ENCODE measurements around the gene NRSN2.
"Not testable (repeated sequence)": the region's sequence is repeated elsewhere in the genome, so short reads cannot be mapped to it uniquely, and the experiment has no call there.

The NRSN2 gene

GRCh38 chr20:391041-391711 lies 44.3 kb downstream of the NRSN2 start:
- TF ChIP-seq POLR2AphosphoS5 (IDR thresholded peaks at IDR 0.05; ENCODE audit: borderline replicate concordance, low read depth, low read length) (no peak), FOXP2 (optimal IDR thresholded peaks at IDR 0.05; ENCODE audit: control extremely low read depth, extremely low read length, insufficient read depth) (no peak), EZH2 (IDR thresholded peaks at IDR 0.05) (no peak)
- H3K36me3 ChIP-seq (ENCODE audit: insufficient read depth, low read length), result peaks cover 92% of the 10 kb centered on the region; the same call in 1 of the 2 replicates
- no peak overlapping the region for H3K27ac ChIP-seq
- H3K4me3 ChIP-seq, result no peak overlapping the region
- no peak overlapping the region for H3K9ac ChIP-seq (ENCODE audit: insufficient read length)
- no peaks in the 10 kb centered on the region for H3K9me3 ChIP-seq (ENCODE audit: low read depth, low read length)
- DNase-seq (ENCODE audit: low read depth, low spot score), result no peak

- H3K36me3 ChIP-seq (ENCODE audit: insufficient read depth, low read length), result peaks cover 95% of the 10 kb centered on the region; the same call in 1 of the 2 replicates
- not testable (repeated sequence) for H3K9me3 ChIP-seq (ENCODE audit: low read depth, low read length); H3K4me3 ChIP-seq; DNase-seq (ENCODE audit: low read depth, low spot score); H3K27ac ChIP-seq; H3K9ac ChIP-seq (ENCODE audit: insufficient read length)
Measured at GRCh38 chr20:393296-393695, 46.4 kb downstream of the NRSN2 start.

- Histone ChIP-seq H3K9ac (ENCODE audit: insufficient read length) (no peak overlapping the region), H3K36me3 (ENCODE audit: insufficient read depth, low read length) (peaks cover 65% of the 10 kb centered on the region; the same call in 1 of the 2 replicates), H3K4me3 (no peak overlapping the region), H3K9me3 (ENCODE audit: low read depth, low read length) (no peaks in the 10 kb centered on the region), H3K27ac (no peak overlapping the region)
- no peak for TF ChIP-seq FOXP2 (optimal IDR thresholded peaks at IDR 0.05; ENCODE audit: control extremely low read depth, extremely low read length, insufficient read depth)
- no peak for TF ChIP-seq EZH2 (IDR thresholded peaks at IDR 0.05)
- no peak for TF ChIP-seq POLR2AphosphoS5 (IDR thresholded peaks at IDR 0.05; ENCODE audit: borderline replicate concordance, low read depth, low read length)
- DNase-seq (ENCODE audit: low read depth, low spot score), result no peak
Measured at GRCh38 chr20:396252-396618, 49.3 kb downstream of the NRSN2 start.

GRCh38 chr20:396619-397431 lies 49.9 kb downstream of the NRSN2 start:
- Histone ChIP-seq H3K27ac (no peak overlapping the region), H3K36me3 (ENCODE audit: insufficient read depth, low read length) (peaks cover 59% of the 10 kb centered on the region; the same call in 1 of the 2 replicates), H3K9me3 (ENCODE audit: low read depth, low read length) (no peaks in the 10 kb centered on the region), H3K9ac (ENCODE audit: insufficient read length) (no peak overlapping the region), H3K4me3 (no peak overlapping the region)
- TF ChIP-seq FOXP2 (optimal IDR thresholded peaks at IDR 0.05; ENCODE audit: control extremely low read depth, extremely low read length, insufficient read depth) (no peak), EZH2 (IDR thresholded peaks at IDR 0.05) (no peak), POLR2AphosphoS5 (IDR thresholded peaks at IDR 0.05; ENCODE audit: borderline replicate concordance, low read depth, low read length) (no peak)
- no peak for DNase-seq (ENCODE audit: low read depth, low spot score)

GRCh38 chr20:397432-398237 lies 50.7 kb downstream of the NRSN2 start:
- no peak for DNase-seq (ENCODE audit: low read depth, low spot score)
- Histone ChIP-seq H3K36me3 (ENCODE audit: insufficient read depth, low read length) (peaks cover 51% of the 10 kb centered on the region; the same call in 1 of the 2 replicates), H3K27ac (no peak overlapping the region), H3K4me3 (no peak overlapping the region), H3K9me3 (ENCODE audit: low read depth, low read length) (no peaks in the 10 kb centered on the region), H3K9ac (ENCODE audit: insufficient read length) (no peak overlapping the region)
- TF ChIP-seq EZH2 (IDR thresholded peaks at IDR 0.05) (no peak), POLR2AphosphoS5 (IDR thresholded peaks at IDR 0.05; ENCODE audit: borderline replicate concordance, low read depth, low read length) (no peak), FOXP2 (optimal IDR thresholded peaks at IDR 0.05; ENCODE audit: control extremely low read depth, extremely low read length, insufficient read depth) (no peak)

GRCh38 chr20:399182-399707 lies 52.3 kb downstream of the NRSN2 start:
- H3K9ac ChIP-seq (ENCODE audit: insufficient read length), result no peak overlapping the region
- DNase-seq (ENCODE audit: low read depth, low spot score), result no peak
- TF ChIP-seq FOXP2 (optimal IDR thresholded peaks at IDR 0.05; ENCODE audit: control extremely low read depth, extremely low read length, insufficient read depth), result no peak
- TF ChIP-seq POLR2AphosphoS5 (IDR thresholded peaks at IDR 0.05; ENCODE audit: borderline replicate concordance, low read depth, low read length), result no peak
- TF ChIP-seq EZH2 (IDR thresholded peaks at IDR 0.05), result no peak

GRCh38 chr20:400128-400453 lies 53.2 kb downstream of the NRSN2 start:
- DNase-seq (ENCODE audit: low read depth, low spot score), result no peak
- no peak for TF ChIP-seq EZH2 (IDR thresholded peaks at IDR 0.05)
- no peak for TF ChIP-seq FOXP2 (optimal IDR thresholded peaks at IDR 0.05; ENCODE audit: control extremely low read depth, extremely low read length, insufficient read depth)
- no peak for TF ChIP-seq POLR2AphosphoS5 (IDR thresholded peaks at IDR 0.05; ENCODE audit: borderline replicate concordance, low read depth, low read length)
- Histone ChIP-seq H3K4me3 (no peak overlapping the region), H3K36me3 (ENCODE audit: insufficient read depth, low read length) (peaks cover 28% of the 10 kb centered on the region; the same call in 1 of the 2 replicates), H3K9ac (ENCODE audit: insufficient read length) (no peak overlapping the region), H3K9me3 (ENCODE audit: low read depth, low read length) (no peaks in the 10 kb centered on the region), H3K27ac (no peak overlapping the region; the same call in 1 of the 2 replicates)

More at GRCh38 chr20:399182-399707, 52.3 kb downstream of the NRSN2 start:
- Histone ChIP-seq H3K9me3 (ENCODE audit: low read depth, low read length) (no peaks in the 10 kb centered on the region), H3K27ac (no peak overlapping the region), H3K36me3 (ENCODE audit: insufficient read depth, low read length) (peaks cover 37% of the 10 kb centered on the region; the same call in 1 of the 2 replicates), H3K4me3 (no peak overlapping the region)
